Endothelial cell of umbilical vein (primary cell): Measurements from ENCODE around the gene SLC46A2. TPM values are rescaled to one million over a fixed set of nuclear protein-coding genes. Genes with fewer than 3 reads are reported as not detected.

Experiments used
- BruUV-seq: library from RNA; stranded (reverse); fragments of 400-500 nt; replicated peaks from 2 replicates; lab custom pipeline; 2021; lab: Mats Ljungman, UMichigan
- CTCF ChIA-PET: fragments of 300-600, 350-600 bp; sonication (Branson Sonifier 250); formaldehyde crosslinking; loops from one replicate; lab custom pipeline; 2021; ENCODE audit warnings: antibody characterized with exemption, inconsistent platforms; lab: Charles Lee
- POLR2A ChIA-PET: fragments of 300-600, 350-600 bp; sonication (Branson Sonifier 250); formaldehyde crosslinking; loops from one replicate; lab custom pipeline; 2021; ENCODE audit warnings: antibody characterized with exemption, inconsistent platforms; lab: Charles Lee
- DNase-seq: peaks from one replicate; pipeline ENCODE4 v3.0.0-alpha.2; 2011; ENCODE audit warnings: low read depth, low spot score
- FAIRE-seq: peaks from 2 replicates; lab custom pipeline; 2011; peaks lifted over from hg19 to GRCh38; lab: Jason Lieb, UNC
- H2AFZ ChIP-seq: 2 replicates; pipeline ENCODE4 v1.6.0; 2012; ENCODE audit warnings: low read depth, low read length, control low read depth, inconsistent platforms
- H3K27ac ChIP-seq: 2 replicates; pipeline ENCODE4 v1.5.1; 2011; ENCODE audit warnings: low read depth, mild to moderate bottlenecking, control low read depth, low read length, moderate library complexity; ENCODE audit not compliant: insufficient read depth
- H3K27me3 ChIP-seq, 2 experiments: 2 replicates each; pipeline versions ENCODE4 v1.6.0 to v1.6.1; 2011; ENCODE audit warnings: low read length in 2 of 2, mixed read lengths in 1 of 2; ENCODE audit not compliant: control insufficient read depth in 2 of 2, insufficient read depth in 2 of 2
- H3K36me3 ChIP-seq, 2 experiments: 2 replicates in 1 of 2; 3 replicates in 1 of 2; pipeline ENCODE4 v1.5.1; 2011; ENCODE audit warnings: low read length in 2 of 2, mild to moderate bottlenecking in 1 of 2, moderate library complexity in 1 of 2; ENCODE audit not compliant: control insufficient read depth in 2 of 2, insufficient read depth in 2 of 2; ENCODE audit errors: extremely low read depth in 1 of 2
- H3K4me1 ChIP-seq: 3 replicates; pipeline ENCODE4 v1.5.1; 2011; ENCODE audit warnings: mild to moderate bottlenecking, low read length; ENCODE audit not compliant: control insufficient read depth, insufficient read depth; ENCODE audit errors: extremely low read depth
- H3K4me2 ChIP-seq: 2 replicates; pipeline ENCODE4 v1.6.1; 2011; ENCODE audit warnings: low read length, control low read depth, mixed read lengths; ENCODE audit not compliant: insufficient read depth
- H3K4me3 ChIP-seq, 3 experiments: fragments of 200-600 bp in 1 of 3; sonication (generic), shearing (Covaris generic) in 1 of 3; replicated peaks in 1 of 3; 2 replicates each; pipeline ENCODE4 v1.5.1; 2011 to 2016; ENCODE audit warnings: control low read depth in 3 of 3, low read length in 3 of 3, mild to moderate bottlenecking in 2 of 3, inconsistent platforms in 1 of 3, low read depth in 1 of 3, moderate library complexity in 1 of 3; ENCODE audit not compliant: insufficient read depth in 1 of 3
- H3K79me2 ChIP-seq: 2 replicates; pipeline ENCODE4 v1.6.0; 2012; ENCODE audit warnings: low read length, inconsistent platforms; ENCODE audit not compliant: control insufficient read depth, insufficient read depth
- H3K9ac ChIP-seq: replicated peaks from 2 replicates; pipeline ENCODE3; 2011; ENCODE audit warnings: low read length, control low read depth; ENCODE audit not compliant: insufficient read depth; ENCODE audit errors: extremely low read depth
- H3K9me1 ChIP-seq: replicated peaks from 3 replicates; pipeline ENCODE4 v1.6.0; 2011; ENCODE audit warnings: mild to moderate bottlenecking, low read length; ENCODE audit not compliant: control insufficient read depth, insufficient read depth; ENCODE audit errors: extremely low read depth
- H3K9me3 ChIP-seq: replicated peaks from 2 replicates; pipeline ENCODE4 v1.5.1; 2012; ENCODE audit warnings: low read length, inconsistent platforms; ENCODE audit not compliant: control insufficient read depth, insufficient read depth
- H4K20me1 ChIP-seq: replicated peaks from 2 replicates; pipeline ENCODE3; 2011; ENCODE audit warnings: mild to moderate bottlenecking, low read length; ENCODE audit not compliant: control insufficient read depth, insufficient read depth; ENCODE audit errors: extremely low read depth
- EZH2 ChIP-seq: IDR thresholded peaks from 2 replicates; pipeline ENCODE4 v1.6.1; 2012; ENCODE audit warnings: borderline replicate concordance, low read depth, mild to moderate bottlenecking, moderate library complexity, low read length, inconsistent platforms; ENCODE audit not compliant: severe bottlenecking
- FOS ChIP-seq: IDR thresholded peaks from 2 replicates; pipeline ENCODE4 v1.6.1; 2011; ENCODE audit warnings: mild to moderate bottlenecking, low read length, moderate library complexity, borderline replicate concordance; ENCODE audit not compliant: insufficient read depth
- GATA2 ChIP-seq: IDR thresholded peaks from 2 replicates; pipeline ENCODE4 v1.7.0; 2011; ENCODE audit warnings: low read depth, mild to moderate bottlenecking, moderate library complexity, mixed read lengths, low read length; ENCODE audit not compliant: insufficient read length, insufficient read depth
- JUN ChIP-seq: IDR thresholded peaks from 2 replicates; pipeline ENCODE4 v1.6.1; 2011; ENCODE audit warnings: borderline replicate concordance, low read depth; ENCODE audit not compliant: insufficient read length, insufficient read depth
- MYC ChIP-seq: IDR thresholded peaks from one replicate; pipeline ENCODE4 v1.6.1; 2011; ENCODE audit warnings: mild to moderate bottlenecking, low read depth, low read length
- POLR2A ChIP-seq: IDR thresholded peaks from 2 replicates; pipeline ENCODE4 v1.6.1; 2012; ENCODE audit warnings: low read depth, mild to moderate bottlenecking, control low read depth, low read length
- POLR2AphosphoS5 ChIP-seq: IDR thresholded peaks from 2 replicates; pipeline ENCODE4 v1.6.1; 2012; ENCODE audit warnings: low read depth, mild to moderate bottlenecking, control low read depth, low read length, moderate library complexity; ENCODE audit not compliant: insufficient read depth
- dilution Hi-C: fragments of 300-500 bp; cut with MboI; formaldehyde crosslinking; loops from one replicate; pipeline ENCODE4 v1.15.0; 2019; ENCODE audit warnings: low sequenced_read_pairs; ENCODE audit not compliant: extremely low pct_ligation_motif_present
- intact Hi-C: fragments of 100-400 bp; cut with micrococcal nuclease; formaldehyde crosslinking; loops from one replicate; pipeline ENCODE4 v1.10.0; 2022
- polyA plus RNA-seq, 4 experiments: library from polyadenylated mRNA; depleted of rRNA in 3 of 4; stranded (reverse) in 3 of 4; unstranded in 1 of 4; fragments of >200 nt; gene quantifications; 2 replicates each; pipeline versions ENCODE4 v1.2.1 to v1.2.3, GENCODE V29; 2011 to 2012; ENCODE audit warnings: missing spikeins in 1 of 4
- total RNA-seq: library from RNA; stranded (reverse); gene quantifications from 2 replicates; pipeline ENCODE4 v1.2.3, GENCODE V29; 2021
- TF ChIP-seq, protein P1 (sequence below): IDR thresholded peaks from 2 replicates; pipeline ENCODE4 v1.6.1; 2011; ENCODE audit not compliant: insufficient read depth, insufficient read length
- TF ChIP-seq, protein P2 (sequence below), 2 donors: IDR thresholded peaks; 1 replicate in 1 of 2; 2 replicates in 1 of 2; pipeline ENCODE4 v1.5.1; 2011; ENCODE audit warnings: low read length in 2 of 2, mild to moderate bottlenecking in 2 of 2, moderate library complexity in 2 of 2, control low read depth in 1 of 2, inconsistent platforms in 1 of 2, low read depth in 1 of 2; ENCODE audit not compliant: insufficient read depth in 1 of 2; ENCODE audit errors: extremely low read depth in 1 of 2

The SLC46A2 gene
- total and polyA plus RNA-seq, 2 donors (not counting 3 experiments of a cell fraction or from before 2014, with no cell fraction given): not detected

DNA sequence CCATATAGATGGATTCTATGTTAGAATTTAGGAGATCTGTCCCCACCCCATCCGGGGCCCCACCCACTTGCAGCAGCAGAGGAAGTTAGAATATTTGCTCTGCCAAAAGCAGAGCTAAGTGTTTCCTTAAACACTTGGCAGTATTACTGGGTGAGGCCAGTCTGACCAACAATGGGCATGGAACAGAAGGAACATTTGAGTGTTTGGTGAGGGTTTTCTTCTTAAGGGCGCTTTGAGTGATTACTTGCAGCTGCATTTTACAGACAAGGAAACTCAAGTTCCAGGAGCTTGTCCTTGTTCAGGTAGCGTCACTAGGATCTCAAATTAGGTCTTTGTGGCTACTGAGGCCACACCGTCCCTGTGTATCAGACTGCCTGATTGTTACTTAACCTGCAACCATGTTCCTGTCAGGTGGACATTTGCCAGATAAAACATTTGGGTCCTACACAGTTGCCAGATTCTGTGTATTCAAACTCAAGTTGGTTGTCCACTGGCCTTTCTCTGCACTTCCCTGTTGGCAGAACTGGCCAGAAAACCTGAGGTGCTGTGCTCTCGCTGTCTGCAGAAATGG lies 59.3 kb downstream of the SLC46A2 start:
- Histone ChIP-seq H3K4me3 (no peak overlapping the region), H2AFZ (no peak overlapping the region), H3K9ac (no peak overlapping the region), H3K4me2 (no peak overlapping the region), H3K4me1 (no peaks in the 10 kb centered on the region), H3K79me2 (no peaks in the 10 kb centered on the region), H3K27ac (no peak overlapping the region), H4K20me1 (no peaks in the 10 kb centered on the region), H3K27me3 (no peaks in the 10 kb centered on the region), H3K36me3 (no peaks in the 10 kb centered on the region), H3K9me3 (no peaks in the 10 kb centered on the region), H3K9me1 (no peaks in the 10 kb centered on the region)
- TF ChIP-seq, protein P1, sequence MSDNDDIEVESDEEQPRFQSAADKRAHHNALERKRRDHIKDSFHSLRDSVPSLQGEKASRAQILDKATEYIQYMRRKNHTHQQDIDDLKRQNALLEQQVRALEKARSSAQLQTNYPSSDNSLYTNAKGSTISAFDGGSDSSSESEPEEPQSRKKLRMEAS: no peak
- no peak for TF ChIP-seq EZH2
- TF ChIP-seq POLR2A: no peak
- TF ChIP-seq POLR2AphosphoS5: no peak
- no peak for TF ChIP-seq FOS
- no peak for TF ChIP-seq GATA2
- no peak for TF ChIP-seq MYC
- no peak for TF ChIP-seq JUN
- TF ChIP-seq, protein P2, sequence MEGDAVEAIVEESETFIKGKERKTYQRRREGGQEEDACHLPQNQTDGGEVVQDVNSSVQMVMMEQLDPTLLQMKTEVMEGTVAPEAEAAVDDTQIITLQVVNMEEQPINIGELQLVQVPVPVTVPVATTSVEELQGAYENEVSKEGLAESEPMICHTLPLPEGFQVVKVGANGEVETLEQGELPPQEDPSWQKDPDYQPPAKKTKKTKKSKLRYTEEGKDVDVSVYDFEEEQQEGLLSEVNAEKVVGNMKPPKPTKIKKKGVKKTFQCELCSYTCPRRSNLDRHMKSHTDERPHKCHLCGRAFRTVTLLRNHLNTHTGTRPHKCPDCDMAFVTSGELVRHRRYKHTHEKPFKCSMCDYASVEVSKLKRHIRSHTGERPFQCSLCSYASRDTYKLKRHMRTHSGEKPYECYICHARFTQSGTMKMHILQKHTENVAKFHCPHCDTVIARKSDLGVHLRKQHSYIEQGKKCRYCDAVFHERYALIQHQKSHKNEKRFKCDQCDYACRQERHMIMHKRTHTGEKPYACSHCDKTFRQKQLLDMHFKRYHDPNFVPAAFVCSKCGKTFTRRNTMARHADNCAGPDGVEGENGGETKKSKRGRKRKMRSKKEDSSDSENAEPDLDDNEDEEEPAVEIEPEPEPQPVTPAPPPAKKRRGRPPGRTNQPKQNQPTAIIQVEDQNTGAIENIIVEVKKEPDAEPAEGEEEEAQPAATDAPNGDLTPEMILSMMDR (IDR thresholded peaks at IDR 0.05; ENCODE audit: extremely low read depth in 1 of 2, insufficient read depth in 1 of 2, low read depth in 1 of 2, low read length in 2 of 2): no peak
- peak; percentile 52 for DNase-seq
- dilution Hi-C loops (no loop called here), intact Hi-C loops (no loop called here)
- CTCF ChIA-PET: interaction anchor here (1.0 to 1.4 kb wide), 4 partner anchors 12 to 72 kb away, joined by 3 to 7 read pairs (median 4); no protein-coding TSS in a partner anchor
- no peak for FAIRE-seq
- no TSS peak for BruUV-seq
- POLR2A ChIA-PET: no interaction called here

Other genes starting within 250 kb of the SLC46A2 start
- gene INIP, start 172.8 kb downstream of the SLC46A2 start, total RNA-seq: 25.7 and 27.6 TPM in 2 replicates
- 9.6 and 12.3 TPM in 2 replicates for gene INIP, start 172.8 kb downstream of the SLC46A2 start, polyA plus RNA-seq
- 6.3 and 6.8 TPM in 2 replicates for gene SNX30, start 140.1 kb downstream of the SLC46A2 start, total RNA-seq
- 1.9 and 2.8 TPM in 2 replicates for gene SNX30, start 140.1 kb downstream of the SLC46A2 start, polyA plus RNA-seq
- gene ZNF883, start 121.3 kb upstream of the SLC46A2 start, total RNA-seq: not detected in 2 replicates
- 0.11 and 0.15 TPM in 2 replicates for gene ZNF883, start 121.3 kb upstream of the SLC46A2 start, polyA plus RNA-seq
- gene ZFP37, start 165.8 kb upstream of the SLC46A2 start, total RNA-seq: 1.3 and 1.6 TPM in 2 replicates
- 0.13 and 0.21 TPM in 2 replicates for gene ZFP37, start 165.8 kb upstream of the SLC46A2 start, polyA plus RNA-seq